HEK293 (cell line): ENCODE data around the gene PARP6.

ENCODE experiments used
- CTCF ChIA-PET: fragments of 350-600 bp; formaldehyde crosslinking; extraction: SDS; loops from one replicate; lab custom pipeline; 2021; ENCODE audit warnings: antibody characterized with exemption; lab: Yijun Ruan, JAX
- POLR2A ChIA-PET: fragments of 300-600 bp; formaldehyde crosslinking; extraction: SDS; loops from one replicate; lab custom pipeline; 2020; ENCODE audit warnings: antibody characterized with exemption, inconsistent platforms; lab: Yijun Ruan, JAX
- H3K27ac ChIP-seq: fragments of 200-500 bp; sonication (Bioruptor generic); 2 replicates; pipeline ENCODE4 v1.5.1; 2014; ENCODE audit warnings: low read depth, low read length, control low read depth, inconsistent platforms; ENCODE audit errors: extremely low read depth
- H3K36me3 ChIP-seq, 2 experiments: fragments of 200-500 bp in 1 of 2; sonication (Bioruptor generic) in 1 of 2; 1 replicate in 1 of 2; 2 replicates in 1 of 2; pipeline ENCODE4 v1.5.1; 2014 to 2017; ENCODE audit warnings: inconsistent platforms in 2 of 2, low read length in 2 of 2; ENCODE audit not compliant: control insufficient read depth in 2 of 2, insufficient read depth in 1 of 2
- H3K4me1 ChIP-seq: fragments of 200-500 bp; sonication (Bioruptor generic); 2 replicates; pipeline ENCODE4 v1.5.1; 2014; ENCODE audit warnings: mild to moderate bottlenecking, low read length, inconsistent platforms; ENCODE audit not compliant: control insufficient read depth, insufficient read depth
- H3K4me3 ChIP-seq: 2 replicates; pipeline ENCODE4 v1.5.1; 2011; ENCODE audit warnings: low read depth, mild to moderate bottlenecking, control low read depth, low read length, moderate library complexity
- H3K9me3 ChIP-seq: fragments of 200-500 bp; sonication (Bioruptor generic); 2 replicates; pipeline ENCODE4 v1.5.1; 2014; ENCODE audit warnings: low read depth, low read length, inconsistent platforms; ENCODE audit not compliant: control insufficient read depth, insufficient read depth
- FEZF1 ChIP-seq: fragments of 450-650 bp; formaldehyde crosslinking; IDR thresholded peaks from 2 replicates; pipeline ENCODE4 v1.5.1; 2016; ENCODE audit warnings: missing biosample characterization, missing genetic modification characterization
- HOXD13 ChIP-seq: sonication (generic); formaldehyde crosslinking; IDR thresholded peaks from 2 replicates; pipeline ENCODE4 v1.8.0; 2022; ENCODE audit warnings: missing genetic modification reagents, borderline replicate concordance
- KLF10 ChIP-seq: fragments of 450-650 bp; IDR thresholded peaks from 2 replicates; pipeline ENCODE4 v1.5.1; 2018; ENCODE audit warnings: missing biosample characterization, mild to moderate bottlenecking, missing genetic modification characterization
- KLF16 ChIP-seq: fragments of 450-650 bp; formaldehyde crosslinking; IDR thresholded peaks from 2 replicates; pipeline ENCODE4 v1.5.1; 2017; ENCODE audit warnings: missing biosample characterization, missing genetic modification characterization
- MYNN ChIP-seq: fragments of 450-650 bp; formaldehyde crosslinking; IDR thresholded peaks from 2 replicates; pipeline ENCODE4 v1.5.1; 2016; ENCODE audit warnings: missing biosample characterization, missing genetic modification characterization, borderline replicate concordance
- OVOL3 ChIP-seq: fragments of 450-650 bp; formaldehyde crosslinking; IDR thresholded peaks from 2 replicates; pipeline ENCODE4 v1.5.1; 2016; ENCODE audit warnings: missing biosample characterization, missing genetic modification characterization
- PRDM2 ChIP-seq: fragments of 450-650 bp; formaldehyde crosslinking; IDR thresholded peaks from 2 replicates; pipeline ENCODE4 v1.5.1; 2016; ENCODE audit warnings: missing biosample characterization, missing genetic modification characterization, borderline replicate concordance
- TRIM28 ChIP-seq: IDR thresholded peaks from 2 replicates; pipeline ENCODE4 v1.6.1; 2011; ENCODE audit warnings: low read length, control low read depth, borderline replicate concordance
- ZEB2 ChIP-seq: fragments of 450-650 bp; formaldehyde crosslinking; IDR thresholded peaks from 2 replicates; pipeline ENCODE4 v1.5.1; 2016; ENCODE audit warnings: missing biosample characterization, missing genetic modification characterization
- ZFP69B ChIP-seq: fragments of 450-650 bp; formaldehyde crosslinking; IDR thresholded peaks from 2 replicates; pipeline ENCODE4 v1.5.1; 2016; ENCODE audit warnings: missing biosample characterization, missing genetic modification characterization
- ZNF138 ChIP-seq: fragments of 450-650 bp; formaldehyde crosslinking; IDR thresholded peaks from 2 replicates; pipeline ENCODE4 v1.5.1; 2016; ENCODE audit warnings: missing biosample characterization, missing genetic modification characterization, borderline replicate concordance
- ZNF248 ChIP-seq: fragments of 450-650 bp; formaldehyde crosslinking; IDR thresholded peaks from 2 replicates; pipeline ENCODE4 v1.5.1; 2017; ENCODE audit warnings: missing biosample characterization, missing genetic modification characterization
- ZNF404 ChIP-seq: fragments of 450-650 bp; formaldehyde crosslinking; IDR thresholded peaks from 2 replicates; pipeline ENCODE4 v1.5.1; 2017; ENCODE audit warnings: missing biosample characterization, missing genetic modification characterization
- ZNF529 ChIP-seq: fragments of 450-650 bp; formaldehyde crosslinking; IDR thresholded peaks from 2 replicates; pipeline ENCODE4 v1.5.1; 2017; ENCODE audit warnings: missing genetic modification characterization, missing biosample characterization; ENCODE audit not compliant: insufficient replicate concordance
- ZNF548 ChIP-seq: fragments of 450-650 bp; formaldehyde crosslinking; IDR thresholded peaks from 2 replicates; pipeline ENCODE4 v1.5.1; 2016; ENCODE audit warnings: missing biosample characterization, missing genetic modification characterization
- ZNF558 ChIP-seq: fragments of 450-650 bp; formaldehyde crosslinking; IDR thresholded peaks from 2 replicates; pipeline ENCODE4 v1.5.1; 2016; ENCODE audit warnings: missing biosample characterization, missing genetic modification characterization
- ZNF660 ChIP-seq: fragments of 450-650 bp; IDR thresholded peaks from 2 replicates; pipeline ENCODE4 v1.5.1; 2018; ENCODE audit warnings: missing biosample characterization, mild to moderate bottlenecking, missing genetic modification characterization
- ZNF701 ChIP-seq: fragments of 450-650 bp; formaldehyde crosslinking; IDR thresholded peaks from 2 replicates; pipeline ENCODE4 v1.5.1; 2016; ENCODE audit warnings: missing biosample characterization, missing genetic modification characterization
- TF ChIP-seq, protein P1 (sequence below): fragments of 450-650 bp; formaldehyde crosslinking; IDR thresholded peaks from 2 replicates; pipeline ENCODE4 v1.5.1; 2016; ENCODE audit warnings: missing biosample characterization, missing genetic modification characterization
- TF ChIP-seq, protein P2 (sequence below): fragments of 450-650 bp; formaldehyde crosslinking; IDR thresholded peaks from 2 replicates; pipeline ENCODE4 v1.5.1; 2016; ENCODE audit warnings: missing biosample characterization, missing genetic modification characterization
- TF ChIP-seq, protein P3 (sequence below): fragments of 450-650 bp; formaldehyde crosslinking; IDR thresholded peaks from 2 replicates; pipeline ENCODE4 v1.5.1; 2016; ENCODE audit warnings: missing biosample characterization, missing genetic modification characterization
- TF ChIP-seq, protein P4 (sequence below): fragments of 450-650 bp; formaldehyde crosslinking; IDR thresholded peaks from 2 replicates; pipeline ENCODE4 v1.5.1; 2016; ENCODE audit warnings: missing biosample characterization, missing genetic modification characterization

PARP6 gene

DNA sequence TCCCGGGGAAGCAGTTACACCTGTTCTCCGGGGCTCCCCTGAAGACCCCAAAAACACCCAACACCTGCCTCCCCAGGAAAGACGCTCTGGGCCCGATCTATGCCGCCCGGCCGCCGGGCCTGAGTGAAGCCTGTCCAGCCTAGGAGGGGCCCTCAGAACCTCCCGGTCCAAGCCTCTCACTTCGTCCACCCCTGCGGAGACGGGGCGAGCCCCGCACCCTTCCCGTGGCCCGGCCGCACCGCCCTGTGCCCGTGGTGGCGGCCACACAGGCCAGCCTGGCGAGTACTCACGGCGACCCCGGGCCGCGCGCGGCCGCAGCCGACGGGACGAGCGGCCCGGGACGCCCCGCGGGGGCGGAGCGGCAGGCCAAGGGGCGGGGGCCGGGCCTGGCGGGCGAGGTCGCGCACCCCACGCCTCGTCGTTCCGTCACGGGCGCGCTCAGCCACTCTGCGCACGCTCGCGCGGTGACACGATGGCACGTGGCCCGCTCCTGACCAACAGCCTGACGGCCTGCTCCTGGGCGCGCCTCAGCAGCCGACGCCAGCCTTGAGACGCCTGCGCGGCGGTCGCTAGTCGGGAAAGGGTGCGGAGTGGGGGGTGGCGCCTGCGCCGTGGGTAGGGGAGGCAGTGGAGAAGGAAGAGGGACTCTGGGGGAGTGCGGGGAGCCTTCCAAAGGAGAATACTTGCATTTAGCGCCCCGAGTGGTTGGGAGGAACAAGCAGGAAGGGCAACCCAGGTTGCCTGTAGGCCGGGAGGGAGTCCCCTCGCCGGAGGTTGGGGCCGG, at the start of gene PARP6:
TSS of gene PARP6 (minus strand) at position 342 of the 784 bp plus-strand sequence. CDS start 5,077 bp downstream, outside the sequence.
- peaks cover 6% of the 10 kb centered on the region; the same call in 1 of the 2 replicates for H3K4me1 ChIP-seq
- ChIA-PET CTCF (interaction anchor here (0.7 to 2.3 kb wide), 5 partner anchors 9 to 77 kb away, joined by 3 to 10 read pairs (median 5); no protein-coding TSS in a partner anchor), POLR2A (interaction anchor here (0.9 kb wide), 1 partner anchor 40 kb away, joined by 4 read pairs; no protein-coding TSS in a partner anchor)
- H3K4me3 ChIP-seq, result peak within 1 kb of the TSS; percentile 82
- H3K27ac ChIP-seq, result peak within 1 kb of the TSS; percentile 88
- H3K36me3 ChIP-seq, result peaks cover 32 to 37% of the 10 kb centered on the region in 2 experiments
- H3K9me3 ChIP-seq, result no peaks in the 10 kb centered on the region
- TF ChIP-seq FEZF1 (no peak), ZFP69B (tag by site-specific recombination) (peak; percentile 69), PRDM2 (no peak), ZNF548 (tag by site-specific recombination) (no peak), ZNF404 (tag by site-specific recombination) (no peak), KLF16 (peak; percentile 96), OVOL3 (tag by site-specific recombination) (0 out of 2 replicates have a peak, but pooled peaks have one; percentile 38), KLF10 (0 out of 2 replicates have a peak, but pooled peaks have one; percentile 39), ZEB2 (tag by site-specific recombination) (peak; percentile 54), ZNF660 (tag by site-specific recombination) (peak; percentile 91), ZNF529 (tag by site-specific recombination) (no peak), HOXD13 (CRISPR knock-in tag) (no peak), ZNF701 (tag by site-specific recombination) (no peak), ZNF248 (no peak), MYNN (no peak), ZNF138 (tag by site-specific recombination) (no peak), ZNF558 (tag by site-specific recombination) (no peak), TRIM28 (peak; percentile 38; the same call in 1 of the 2 replicates)
- TF ChIP-seq, protein P1, sequence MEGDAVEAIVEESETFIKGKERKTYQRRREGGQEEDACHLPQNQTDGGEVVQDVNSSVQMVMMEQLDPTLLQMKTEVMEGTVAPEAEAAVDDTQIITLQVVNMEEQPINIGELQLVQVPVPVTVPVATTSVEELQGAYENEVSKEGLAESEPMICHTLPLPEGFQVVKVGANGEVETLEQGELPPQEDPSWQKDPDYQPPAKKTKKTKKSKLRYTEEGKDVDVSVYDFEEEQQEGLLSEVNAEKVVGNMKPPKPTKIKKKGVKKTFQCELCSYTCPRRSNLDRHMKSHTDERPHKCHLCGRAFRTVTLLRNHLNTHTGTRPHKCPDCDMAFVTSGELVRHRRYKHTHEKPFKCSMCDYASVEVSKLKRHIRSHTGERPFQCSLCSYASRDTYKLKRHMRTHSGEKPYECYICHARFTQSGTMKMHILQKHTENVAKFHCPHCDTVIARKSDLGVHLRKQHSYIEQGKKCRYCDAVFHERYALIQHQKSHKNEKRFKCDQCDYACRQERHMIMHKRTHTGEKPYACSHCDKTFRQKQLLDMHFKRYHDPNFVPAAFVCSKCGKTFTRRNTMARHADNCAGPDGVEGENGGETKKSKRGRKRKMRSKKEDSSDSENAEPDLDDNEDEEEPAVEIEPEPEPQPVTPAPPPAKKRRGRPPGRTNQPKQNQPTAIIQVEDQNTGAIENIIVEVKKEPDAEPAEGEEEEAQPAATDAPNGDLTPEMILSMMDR, result peak; percentile 99
- TF ChIP-seq, protein P2, sequence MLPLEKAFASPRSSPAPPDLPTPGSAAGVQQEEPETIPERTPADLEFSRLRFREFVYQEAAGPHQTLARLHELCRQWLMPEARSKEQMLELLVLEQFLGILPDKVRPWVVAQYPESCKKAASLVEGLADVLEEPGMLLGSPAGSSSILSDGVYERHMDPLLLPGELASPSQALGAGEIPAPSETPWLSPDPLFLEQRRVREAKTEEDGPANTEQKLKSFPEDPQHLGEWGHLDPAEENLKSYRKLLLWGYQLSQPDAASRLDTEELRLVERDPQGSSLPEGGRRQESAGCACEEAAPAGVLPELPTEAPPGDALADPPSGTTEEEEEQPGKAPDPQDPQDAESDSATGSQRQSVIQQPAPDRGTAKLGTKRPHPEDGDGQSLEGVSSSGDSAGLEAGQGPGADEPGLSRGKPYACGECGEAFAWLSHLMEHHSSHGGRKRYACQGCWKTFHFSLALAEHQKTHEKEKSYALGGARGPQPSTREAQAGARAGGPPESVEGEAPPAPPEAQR (tag by site-specific recombination), result no peak
- TF ChIP-seq, protein P3, sequence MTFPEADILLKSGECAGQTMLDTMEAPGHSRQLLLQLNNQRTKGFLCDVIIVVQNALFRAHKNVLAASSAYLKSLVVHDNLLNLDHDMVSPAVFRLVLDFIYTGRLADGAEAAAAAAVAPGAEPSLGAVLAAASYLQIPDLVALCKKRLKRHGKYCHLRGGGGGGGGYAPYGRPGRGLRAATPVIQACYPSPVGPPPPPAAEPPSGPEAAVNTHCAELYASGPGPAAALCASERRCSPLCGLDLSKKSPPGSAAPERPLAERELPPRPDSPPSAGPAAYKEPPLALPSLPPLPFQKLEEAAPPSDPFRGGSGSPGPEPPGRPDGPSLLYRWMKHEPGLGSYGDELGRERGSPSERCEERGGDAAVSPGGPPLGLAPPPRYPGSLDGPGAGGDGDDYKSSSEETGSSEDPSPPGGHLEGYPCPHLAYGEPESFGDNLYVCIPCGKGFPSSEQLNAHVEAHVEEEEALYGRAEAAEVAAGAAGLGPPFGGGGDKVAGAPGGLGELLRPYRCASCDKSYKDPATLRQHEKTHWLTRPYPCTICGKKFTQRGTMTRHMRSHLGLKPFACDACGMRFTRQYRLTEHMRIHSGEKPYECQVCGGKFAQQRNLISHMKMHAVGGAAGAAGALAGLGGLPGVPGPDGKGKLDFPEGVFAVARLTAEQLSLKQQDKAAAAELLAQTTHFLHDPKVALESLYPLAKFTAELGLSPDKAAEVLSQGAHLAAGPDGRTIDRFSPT (tag by site-specific recombination), result no peak; the same call in 1 of the 2 replicates
- TF ChIP-seq, protein P4, sequence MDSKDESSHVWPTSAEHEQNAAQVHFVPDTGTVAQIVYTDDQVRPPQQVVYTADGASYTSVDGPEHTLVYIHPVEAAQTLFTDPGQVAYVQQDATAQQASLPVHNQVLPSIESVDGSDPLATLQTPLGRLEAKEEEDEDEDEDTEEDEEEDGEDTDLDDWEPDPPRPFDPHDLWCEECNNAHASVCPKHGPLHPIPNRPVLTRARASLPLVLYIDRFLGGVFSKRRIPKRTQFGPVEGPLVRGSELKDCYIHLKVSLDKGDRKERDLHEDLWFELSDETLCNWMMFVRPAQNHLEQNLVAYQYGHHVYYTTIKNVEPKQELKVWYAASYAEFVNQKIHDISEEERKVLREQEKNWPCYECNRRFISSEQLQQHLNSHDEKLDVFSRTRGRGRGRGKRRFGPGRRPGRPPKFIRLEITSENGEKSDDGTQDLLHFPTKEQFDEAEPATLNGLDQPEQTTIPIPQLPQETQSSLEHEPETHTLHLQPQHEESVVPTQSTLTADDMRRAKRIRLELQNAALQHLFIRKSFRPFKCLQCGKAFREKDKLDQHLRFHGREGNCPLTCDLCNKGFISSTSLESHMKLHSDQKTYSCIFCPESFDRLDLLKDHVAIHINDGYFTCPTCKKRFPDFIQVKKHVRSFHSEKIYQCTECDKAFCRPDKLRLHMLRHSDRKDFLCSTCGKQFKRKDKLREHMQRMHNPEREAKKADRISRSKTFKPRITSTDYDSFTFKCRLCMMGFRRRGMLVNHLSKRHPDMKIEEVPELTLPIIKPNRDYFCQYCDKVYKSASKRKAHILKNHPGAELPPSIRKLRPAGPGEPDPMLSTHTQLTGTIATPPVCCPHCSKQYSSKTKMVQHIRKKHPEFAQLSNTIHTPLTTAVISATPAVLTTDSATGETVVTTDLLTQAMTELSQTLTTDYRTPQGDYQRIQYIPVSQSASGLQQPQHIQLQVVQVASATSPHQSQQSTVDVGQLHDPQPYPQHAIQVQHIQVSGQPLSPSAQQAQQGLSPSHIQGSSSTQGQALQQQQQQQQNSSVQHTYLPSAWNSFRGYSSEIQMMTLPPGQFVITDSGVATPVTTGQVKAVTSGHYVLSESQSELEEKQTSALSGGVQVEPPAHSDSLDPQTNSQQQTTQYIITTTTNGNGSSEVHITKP (tag by site-specific recombination), result peak; percentile 86
